CD4-positive, alpha-beta T cell treated with Interleukin-21 for 1 hour (primary cell): ENCODE data around the gene BPIFA1.

Experiments
- DNase-seq: peaks from one replicate; pipeline ENCODE4 v3.0.0-alpha.2; 2020

Gene BPIFA1

GRCh38 chr20:33240923-33241322, 5.1 kb downstream of the BPIFA1 start:
- no peak for DNase-seq

- no peak for DNase-seq
These were observed 6.7 kb downstream of the BPIFA1 start for GRCh38 chr20:33242319-33243100.

- DNase-seq: no peak
These were observed 10.3 kb downstream of the BPIFA1 start for GRCh38 chr20:33246077-33246476.

- DNase-seq: no peak
These were observed 13.7 kb downstream of the BPIFA1 start for GRCh38 chr20:33249456-33249855.

- DNase-seq: no peak
These were observed 14.9 kb downstream of the BPIFA1 start for GRCh38 chr20:33250666-33251065.

- DNase-seq: no peak
These were observed 15.7 kb downstream of the BPIFA1 start for GRCh38 chr20:33251496-33251895.

- no peak for DNase-seq
These were observed 16.7 kb downstream of the BPIFA1 start for GRCh38 chr20:33252460-33252859.

GRCh38 chr20:33255005-33255404, 19.2 kb downstream of the BPIFA1 start:
- DNase-seq: no peak

- DNase-seq: no peak
These were observed 21.4 kb downstream of the BPIFA1 start for GRCh38 chr20:33257237-33257636.

- no peak for DNase-seq
These were observed 23.6 kb downstream of the BPIFA1 start for GRCh38 chr20:33259371-33259770.

- no peak for DNase-seq
These were observed 25.7 kb downstream of the BPIFA1 start for GRCh38 chr20:33261465-33261864.

- DNase-seq: no peak
These were observed 26.9 kb downstream of the BPIFA1 start for GRCh38 chr20:33262658-33263065.

GRCh38 chr20:33263784-33264183, 28.0 kb downstream of the BPIFA1 start:
- DNase-seq: no peak

GRCh38 chr20:33267701-33268100, 31.9 kb downstream of the BPIFA1 start:
- no peak for DNase-seq

GRCh38 chr20:33272155-33272873, 36.5 kb downstream of the BPIFA1 start:
- no peak for DNase-seq

- DNase-seq: no peak
These were observed 37.5 kb downstream of the BPIFA1 start for GRCh38 chr20:33273117-33273851.

GRCh38 chr20:33275215-33275614, 39.4 kb downstream of the BPIFA1 start:
- no peak for DNase-seq

- no peak for DNase-seq
These were observed 40.1 kb downstream of the BPIFA1 start for GRCh38 chr20:33275871-33276270.

GRCh38 chr20:33276303-33277113, 40.7 kb downstream of the BPIFA1 start:
- DNase-seq: no peak

- no peak for DNase-seq
These were observed 42.0 kb downstream of the BPIFA1 start for GRCh38 chr20:33277471-33278441.

- no peak for DNase-seq
These were observed 42.9 kb downstream of the BPIFA1 start for GRCh38 chr20:33278700-33279099.
